H1 (cell line): ENCODE data around the gene CEP78. TPM values are rescaled to one million over a fixed set of nuclear protein-coding genes. Genes with fewer than 3 reads are reported as not detected.

Source experiments
- CTCF ChIA-PET: fragments of 300-600 bp; sonication (Branson Sonifier 250); formaldehyde crosslinking; loops from one replicate; lab custom pipeline; 2021; ENCODE audit not compliant: partially characterized antibody; lab: Charles Lee
- POLR2A ChIA-PET: fragments of 300-600 bp; sonication (Branson Sonifier 250); formaldehyde crosslinking; loops from one replicate; lab custom pipeline; 2021; ENCODE audit warnings: inconsistent platforms; ENCODE audit not compliant: partially characterized antibody; lab: Charles Lee
- DNase-seq, 2 experiments: peaks; one replicate each; pipeline versions ENCODE4 v3.0.0 to v3.0.0-alpha.2; 2010 to 2022; ENCODE audit warnings: low spot score in 2 of 2, low read depth in 1 of 2, mixed read lengths in 1 of 2
- FAIRE-seq: peaks from 2 replicates; lab custom pipeline; 2011; peaks lifted over from hg19 to GRCh38; lab: Jason Lieb, UNC
- H2AFZ ChIP-seq: 2 replicates; pipeline ENCODE4 v1.8.1; 2012; ENCODE audit warnings: low read length, inconsistent platforms
- H2AK5ac ChIP-seq: 2 replicates; pipeline ENCODE4 v1.6.1; 2013; ENCODE audit warnings: low read depth, low read length
- H2BK120ac ChIP-seq: replicated peaks from 2 replicates; pipeline ENCODE3; 2013; ENCODE audit warnings: low read depth, low read length, inconsistent platforms
- H2BK12ac ChIP-seq: 2 replicates; pipeline ENCODE4 v1.6.1; 2013; ENCODE audit warnings: low read depth, low read length
- H2BK15ac ChIP-seq: 2 replicates; pipeline ENCODE4 v1.6.1; 2013; ENCODE audit warnings: low read length
- H2BK20ac ChIP-seq: 2 replicates; pipeline ENCODE4 v1.6.1; 2013; ENCODE audit warnings: low read length
- H2BK5ac ChIP-seq: 2 replicates; pipeline ENCODE4 v1.6.1; 2013; ENCODE audit warnings: low read depth, low read length
- H3K14ac ChIP-seq: 2 replicates; pipeline ENCODE4 v1.6.1; 2013; ENCODE audit warnings: inconsistent platforms; ENCODE audit not compliant: insufficient read length
- H3K18ac ChIP-seq: 2 replicates; pipeline ENCODE4 v1.6.1; 2013; ENCODE audit warnings: low read length; ENCODE audit errors: extremely low read depth
- H3K23ac ChIP-seq: 2 replicates; pipeline ENCODE4 v1.6.1; 2013; ENCODE audit warnings: inconsistent platforms; ENCODE audit not compliant: insufficient read length
- H3K23me2 ChIP-seq: 2 replicates; pipeline ENCODE4 v1.6.1; 2013; ENCODE audit warnings: low read depth, low read length
- H3K27ac ChIP-seq: 2 replicates; pipeline ENCODE4 v1.6.1; 2011; ENCODE audit warnings: low read depth, low read length, inconsistent platforms
- H3K27me3 ChIP-seq, 4 experiments: replicated peaks in 1 of 4; 1 replicate in 1 of 4; 2 replicates in 3 of 4; pipeline versions ENCODE4 v1.6.1 to v1.8.1; 2011 to 2013; ENCODE audit warnings: low read length in 3 of 4, mild to moderate bottlenecking in 3 of 4, inconsistent platforms in 2 of 4, mixed read lengths in 2 of 4, moderate library complexity in 1 of 4; ENCODE audit not compliant: control insufficient read depth in 3 of 4, insufficient read depth in 3 of 4; ENCODE audit errors: extremely low read depth in 1 of 4
- H3K36me3 ChIP-seq, 4 experiments: 2 replicates each; pipeline versions ENCODE4 v1.6.1 to v1.8.1; 2011 to 2013; ENCODE audit warnings: mild to moderate bottlenecking in 4 of 4, low read length in 3 of 4, moderate library complexity in 2 of 4, control low read depth in 1 of 4, inconsistent platforms in 1 of 4; ENCODE audit not compliant: insufficient read depth in 4 of 4, control insufficient read depth in 2 of 4
- H3K4ac ChIP-seq: replicated peaks from 2 replicates; pipeline ENCODE3; 2013; ENCODE audit warnings: low read length, low read depth, mixed read lengths, inconsistent platforms; ENCODE audit not compliant: insufficient read length
- H3K4me1 ChIP-seq, 4 experiments: replicated peaks in 1 of 4; 1 replicate in 1 of 4; 2 replicates in 3 of 4; pipeline versions ENCODE4 v1.6.1 to v1.8.1; 2011 to 2013; ENCODE audit warnings: low read length in 3 of 4, inconsistent platforms in 2 of 4, mixed read lengths in 1 of 4; ENCODE audit not compliant: insufficient read depth in 4 of 4, control insufficient read depth in 3 of 4
- H3K4me2 ChIP-seq, 2 experiments: 2 replicates each; pipeline versions ENCODE4 v1.6.1 to v1.8.1; 2011 to 2013; ENCODE audit warnings: low read depth in 2 of 2, low read length in 2 of 2, control low read depth in 1 of 2, inconsistent platforms in 1 of 2, mild to moderate bottlenecking in 1 of 2; ENCODE audit not compliant: insufficient read depth in 1 of 2
- H3K4me3 ChIP-seq, 4 experiments: fragments of 200-600, 300-600 bp in 1 of 4; sonication (generic), shearing (Covaris generic), sonication (Bioruptor Twin) in 1 of 4; 2 replicates each; pipeline versions ENCODE4 v1.5.1 to v1.8.1; 2011 to 2016; ENCODE audit warnings: low read length in 4 of 4, low read depth in 3 of 4, control low read depth in 2 of 4, inconsistent platforms in 2 of 4, mild to moderate bottlenecking in 2 of 4, mixed read lengths in 1 of 4, moderate library complexity in 1 of 4; ENCODE audit not compliant: insufficient read depth in 2 of 4; ENCODE audit errors: extremely low read depth in 1 of 4
- H3K56ac ChIP-seq: replicated peaks from 2 replicates; pipeline ENCODE3; 2013; ENCODE audit warnings: low read depth, mild to moderate bottlenecking, mixed read lengths, low read length, inconsistent platforms; ENCODE audit not compliant: insufficient read length
- H3K79me1 ChIP-seq: 2 replicates; pipeline ENCODE4 v1.6.1; 2013; ENCODE audit warnings: low read depth, low read length, control low read depth
- H3K79me2 ChIP-seq, 2 experiments: 2 replicates each; pipeline versions ENCODE4 v1.6.1 to v1.8.1; 2012 to 2013; ENCODE audit warnings: low read length in 2 of 2, mild to moderate bottlenecking in 2 of 2, inconsistent platforms in 1 of 2; ENCODE audit not compliant: insufficient read depth in 2 of 2, control insufficient read depth in 1 of 2
- H3K9ac ChIP-seq, 4 experiments: replicated peaks in 1 of 4; 1 replicate in 1 of 4; 2 replicates in 3 of 4; pipeline versions ENCODE4 v1.6.1 to v1.8.1; 2011 to 2013; ENCODE audit warnings: low read depth in 3 of 4, low read length in 3 of 4, control low read depth in 2 of 4, mild to moderate bottlenecking in 2 of 4, moderate library complexity in 2 of 4, inconsistent platforms in 1 of 4; ENCODE audit errors: extremely low read depth in 1 of 4
- H3K9me3 ChIP-seq, 2 experiments: 2 replicates each; pipeline versions ENCODE4 v1.6.1 to v1.8.1; 2012 to 2013; ENCODE audit warnings: mild to moderate bottlenecking in 2 of 2, moderate library complexity in 2 of 2, control low read depth in 1 of 2, inconsistent platforms in 1 of 2, low read depth in 1 of 2, low read length in 1 of 2, mixed read lengths in 1 of 2; ENCODE audit not compliant: insufficient read depth in 2 of 2
- H4K20me1 ChIP-seq, 2 experiments: replicated peaks in 1 of 2; 2 replicates each; pipeline versions ENCODE3 to v1.8.1; 2011 to 2013; ENCODE audit warnings: inconsistent platforms in 2 of 2, low read length in 2 of 2, mild to moderate bottlenecking in 1 of 2; ENCODE audit not compliant: insufficient read depth in 2 of 2, control insufficient read depth in 1 of 2
- H4K5ac ChIP-seq: 2 replicates; pipeline ENCODE4 v1.6.1; 2013; ENCODE audit warnings: low read length, low read depth, mixed read lengths, inconsistent platforms; ENCODE audit not compliant: insufficient read length
- H4K8ac ChIP-seq: 2 replicates; pipeline ENCODE4 v1.8.0; 2013; ENCODE audit warnings: mild to moderate bottlenecking, moderate library complexity, low read length, inconsistent platforms; ENCODE audit not compliant: insufficient read depth; ENCODE audit errors: extremely low read depth
- H4K91ac ChIP-seq: replicated peaks from 2 replicates; pipeline ENCODE3; 2013; ENCODE audit warnings: low read length, mixed read lengths, inconsistent platforms; ENCODE audit not compliant: insufficient read length
- RNF2 ChIP-seq: fragments of 200-900, 300-1000 bp; sonication (generic); IDR thresholded peaks from 2 replicates; pipeline ENCODE4 v1.7.1; 2016; ENCODE audit warnings: borderline replicate concordance, low read depth, mild to moderate bottlenecking, antibody characterized with exemption, low read length; ENCODE audit not compliant: poor library complexity, severe bottlenecking; ENCODE audit errors: missing control alignments
- polyA plus RNA-seq, 7 experiments: library from polyadenylated mRNA; depleted of rRNA in 3 of 7; stranded (reverse) in 5 of 7; unstranded in 2 of 7; fragments of >200 nt in 5 of 7; fragments of 200-250 nt in 2 of 7; gene quantifications; 1 replicate in 5 of 7; 2 replicates in 1 of 7; 4 replicates in 1 of 7; pipeline versions ENCODE4 v1.2.1 to v1.2.3, GENCODE V29; 2011 to 2013; ENCODE audit warnings: missing spikeins in 2 of 7, mixed read lengths in 2 of 7
- total RNA-seq: library from RNA; stranded (reverse); fragmentation: NEBNext Ultra II Directional; extraction: Animal tissue kit (Norgen Biotek cat#: 25700); gene quantifications from 2 replicates; pipeline ENCODE4 v1.2.1, GENCODE V29; 2021

CEP78 gene
- total and polyA plus RNA-seq, 2 of the 8 experiments (the other 6 are each of a cell fraction or from before 2014, with no cell fraction given) = 10.3 to 40.9 TPM

- Histone ChIP-seq H3K36me3 (peaks cover 6 to 21% (median 13%) of the 10 kb centered on the region in 4 experiments; a peak in 7 of 8 replicates), H4K20me1 (peaks cover 0 to 2% of the 10 kb centered on the region in 2 experiments), H3K4me2 (no peak overlapping the region), H2AFZ (no peak overlapping the region), H3K27ac (no peak overlapping the region), H2AK5ac (no peak overlapping the region), H3K18ac (no peak overlapping the region), H3K4me1 (no peaks in the 10 kb centered on the region), H2BK20ac (no peak overlapping the region), H4K91ac (no peak overlapping the region), H3K23me2 (no peaks in the 10 kb centered on the region), H3K9ac (no peak overlapping the region), H2BK12ac (no peak overlapping the region), H2BK15ac (no peak overlapping the region), H3K4ac (no peak overlapping the region), H4K5ac (no peak overlapping the region), H3K23ac (no peak overlapping the region), H3K79me1 (no peaks in the 10 kb centered on the region), H3K56ac (no peak overlapping the region), H3K9me3 (no peaks in the 10 kb centered on the region), H3K27me3 (no peaks in the 10 kb centered on the region), H4K8ac (no peak overlapping the region), H3K4me3 (no peak overlapping the region), H3K14ac (no peak overlapping the region), H2BK120ac (no peak overlapping the region), H3K79me2 (no peaks in the 10 kb centered on the region), H2BK5ac (no peak overlapping the region)
- ChIA-PET POLR2A (interaction anchor here (0.6 to 19.2 kb wide), 3 partner anchors 22 to 124 kb away, joined by 3 to 522 read pairs (median 5); partner anchors contain the start of gene PSAT1), CTCF (interaction anchor here (0.6 to 0.9 kb wide), 2 partner anchors 11 to 31 kb away, joined by 3 read pairs; no protein-coding TSS in a partner anchor)
- FAIRE-seq (no peak), DNase-seq (no peak)
- TF ChIP-seq RNF2 = no peak
These were observed 36.4 kb downstream of the CEP78 start for GRCh38 chr9:78272307-78272706.
